Neural cell (in vitro differentiated cells): ENCODE measurements around the gene MGAT4B. TPM values are rescaled to one million over a fixed set of nuclear protein-coding genes. Genes with fewer than 3 reads are reported as not detected.

ENCODE experiments used
- H2AFZ ChIP-seq: fragments of 200-600, 300-800 bp; sonication (generic), shearing (Covaris generic); 2 replicates; pipeline ENCODE4 v1.6.0; 2014; ENCODE audit warnings: low read depth, mild to moderate bottlenecking, antibody characterized with exemption, low read length, moderate library complexity
- H3F3A ChIP-seq: fragments of 200-600 bp; shearing (Covaris generic); 2 replicates; pipeline ENCODE4 v1.6.1; 2016; ENCODE audit warnings: mild to moderate bottlenecking, moderate library complexity, mixed read lengths, antibody characterized with exemption, low read length; ENCODE audit not compliant: insufficient read depth, poor library complexity, severe bottlenecking
- H3K27ac ChIP-seq: fragments of 200-600, 300-800 bp; sonication (generic), shearing (Covaris generic); 2 replicates; pipeline ENCODE4 v1.5.1; 2014; ENCODE audit warnings: mild to moderate bottlenecking, low read length, moderate library complexity
- H3K27me3 ChIP-seq: fragments of 300-800, 200-600 bp; sonication (generic), shearing (Covaris generic); 2 replicates; pipeline ENCODE4 v1.6.0; 2014; ENCODE audit warnings: mild to moderate bottlenecking, low read depth, low read length, moderate library complexity; ENCODE audit not compliant: insufficient read depth
- H3K36me3 ChIP-seq: fragments of 300-800, 200-600 bp; sonication (generic), shearing (Covaris generic); 2 replicates; pipeline ENCODE4 v1.5.1; 2014; ENCODE audit warnings: mild to moderate bottlenecking, antibody characterized with exemption, low read length, moderate library complexity; ENCODE audit not compliant: insufficient read depth
- H3K4me2 ChIP-seq: fragments of 300-800, 200-600 bp; sonication (generic), shearing (Covaris generic); 2 replicates; pipeline ENCODE4 v1.6.0; 2014; ENCODE audit warnings: mild to moderate bottlenecking, low read length
- H3K4me3 ChIP-seq: fragments of 300-800, 200-600 bp; sonication (generic), shearing (Covaris generic); 2 replicates; pipeline ENCODE4 v1.5.1; 2014; ENCODE audit warnings: mild to moderate bottlenecking, low read length, moderate library complexity
- H3K79me2 ChIP-seq: fragments of 200-600 bp; shearing (Covaris generic); replicated peaks from 2 replicates; pipeline ENCODE4 v1.6.0; 2014; ENCODE audit warnings: mild to moderate bottlenecking, low read length, moderate library complexity; ENCODE audit not compliant: insufficient read depth
- H3K9ac ChIP-seq: fragments of 300-800, 200-600 bp; sonication (generic), shearing (Covaris generic); 2 replicates; pipeline ENCODE4 v1.6.1; 2016; ENCODE audit warnings: mild to moderate bottlenecking, low read length, mixed read lengths
- H3K9me2 ChIP-seq: fragments of 200-600 bp; shearing (Covaris generic); 2 replicates; pipeline ENCODE4 v1.6.1; 2016; ENCODE audit warnings: mild to moderate bottlenecking, low read length, mixed read lengths; ENCODE audit not compliant: insufficient read depth
- H3K9me3 ChIP-seq: fragments of 200-600, 300-800 bp; sonication (generic), shearing (Covaris generic); 2 replicates; pipeline ENCODE4 v1.6.1; 2016; ENCODE audit warnings: mild to moderate bottlenecking, mixed run types, low read length, moderate library complexity, mixed read lengths
- H4K20me1 ChIP-seq: fragments of 200-600 bp; shearing (Covaris generic); 2 replicates; pipeline ENCODE4 v1.6.1; 2016; ENCODE audit warnings: mild to moderate bottlenecking, mixed run types; ENCODE audit not compliant: insufficient read depth
- EP300 ChIP-seq: fragments of 450-650 bp; conservative IDR thresholded peaks from 2 replicates; pipeline ENCODE4 v1.6.1; 2014; ENCODE audit warnings: antibody characterized with exemption, mild to moderate bottlenecking, moderate library complexity; ENCODE audit not compliant: poor library complexity, severe bottlenecking
- EZH2 ChIP-seq: fragments of 200-600, 300-800 bp; shearing (Covaris generic), sonication (generic); IDR thresholded peaks from 2 replicates; pipeline ENCODE4 v1.6.1; 2014; ENCODE audit warnings: antibody characterized with exemption, low read length, borderline replicate concordance, mild to moderate bottlenecking; ENCODE audit not compliant: insufficient read depth, poor library complexity, severe bottlenecking
- MXI1 ChIP-seq: fragments of 450-650 bp; conservative IDR thresholded peaks from 2 replicates; pipeline ENCODE4 v1.6.1; 2014; ENCODE audit warnings: antibody characterized with exemption, mild to moderate bottlenecking; ENCODE audit not compliant: poor library complexity, severe bottlenecking
- POLR2AphosphoS5 ChIP-seq: IDR thresholded peaks from 2 replicates; pipeline ENCODE4 v1.6.1; 2012
- RAD21 ChIP-seq: fragments of 450-650 bp; conservative IDR thresholded peaks from 2 replicates; pipeline ENCODE4 v1.6.1; 2014; ENCODE audit warnings: antibody characterized with exemption, mild to moderate bottlenecking, moderate library complexity
- SMC3 ChIP-seq: fragments of 450-650 bp; conservative IDR thresholded peaks from 2 replicates; pipeline ENCODE4 v1.6.1; 2014; ENCODE audit warnings: antibody characterized with exemption, mild to moderate bottlenecking, moderate library complexity; ENCODE audit not compliant: poor library complexity
- TAF1 ChIP-seq: IDR thresholded peaks from 2 replicates; pipeline ENCODE4 v1.6.1; 2012; ENCODE audit warnings: low read depth
- polyA plus RNA-seq: library from polyadenylated mRNA; depleted of rRNA; stranded (reverse); fragments of >200 nt; gene quantifications from 2 replicates; pipeline ENCODE4 v1.2.3, GENCODE V29; 2014
- TF ChIP-seq, protein P1 (sequence below): fragments of 450-650 bp; IDR thresholded peaks from 2 replicates; pipeline ENCODE4 v1.5.1; 2014; ENCODE audit warnings: antibody characterized with exemption, mild to moderate bottlenecking, moderate library complexity; ENCODE audit not compliant: poor library complexity, severe bottlenecking
- TF ChIP-seq, protein P2 (sequence below): IDR thresholded peaks from 2 replicates; pipeline ENCODE4 v1.6.1; 2012; ENCODE audit warnings: borderline replicate concordance

Gene MGAT4B
- polyA plus RNA-seq, 1 donor from 2014 or later = 70.6 TPM

DNA sequence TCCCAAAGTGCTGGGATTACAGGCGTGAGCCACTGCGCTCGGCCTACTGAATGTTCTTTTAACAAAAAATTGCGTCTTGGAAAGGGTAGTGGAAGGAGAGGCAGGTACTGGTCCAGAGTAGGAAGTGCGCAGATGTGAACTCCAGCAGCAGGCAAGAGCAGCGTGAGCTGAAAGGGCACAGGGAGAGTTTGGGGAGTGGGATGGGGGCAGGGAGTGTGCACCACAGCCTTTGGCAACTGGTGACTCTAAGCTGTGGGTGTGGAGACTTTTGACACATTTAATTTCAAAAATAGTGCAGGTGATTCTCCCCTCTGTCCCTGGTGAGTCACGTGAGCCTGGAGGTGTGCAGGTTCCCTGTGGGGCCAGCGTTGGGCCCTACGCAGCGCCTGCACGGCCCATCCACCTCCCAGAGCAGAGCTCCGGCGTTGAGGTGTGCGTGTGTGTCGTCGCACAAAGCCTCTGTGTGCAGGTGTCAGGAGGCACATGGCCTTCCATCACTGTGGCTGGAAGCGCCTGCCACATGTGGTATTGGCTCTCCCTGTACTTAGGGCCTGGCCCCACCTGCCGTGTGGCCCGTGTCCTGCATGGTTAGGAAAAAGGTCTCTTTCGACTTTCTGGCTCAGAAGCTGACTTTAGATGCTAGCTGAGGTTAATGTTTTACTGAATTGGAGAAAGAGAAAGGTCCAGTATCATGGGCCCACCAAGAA, 25.5 kb upstream of the MGAT4B start:
- TF ChIP-seq EP300 (no peak), EZH2 (no peak), SMC3 (no peak)
- Histone ChIP-seq H3K4me2 (no peak overlapping the region), H3F3A (no peaks in the 10 kb centered on the region), H3K9me3 (no peaks in the 10 kb centered on the region), H3K9me2 (no peaks in the 10 kb centered on the region), H3K36me3 (peaks cover 10% of the 10 kb centered on the region), H3K9ac (no peak overlapping the region), H4K20me1 (no peaks in the 10 kb centered on the region), H3K79me2 (no peaks in the 10 kb centered on the region), H2AFZ (no peak overlapping the region), H3K27me3 (no peaks in the 10 kb centered on the region), H3K4me3 (no peak overlapping the region), H3K27ac (no peak overlapping the region)

DNA sequence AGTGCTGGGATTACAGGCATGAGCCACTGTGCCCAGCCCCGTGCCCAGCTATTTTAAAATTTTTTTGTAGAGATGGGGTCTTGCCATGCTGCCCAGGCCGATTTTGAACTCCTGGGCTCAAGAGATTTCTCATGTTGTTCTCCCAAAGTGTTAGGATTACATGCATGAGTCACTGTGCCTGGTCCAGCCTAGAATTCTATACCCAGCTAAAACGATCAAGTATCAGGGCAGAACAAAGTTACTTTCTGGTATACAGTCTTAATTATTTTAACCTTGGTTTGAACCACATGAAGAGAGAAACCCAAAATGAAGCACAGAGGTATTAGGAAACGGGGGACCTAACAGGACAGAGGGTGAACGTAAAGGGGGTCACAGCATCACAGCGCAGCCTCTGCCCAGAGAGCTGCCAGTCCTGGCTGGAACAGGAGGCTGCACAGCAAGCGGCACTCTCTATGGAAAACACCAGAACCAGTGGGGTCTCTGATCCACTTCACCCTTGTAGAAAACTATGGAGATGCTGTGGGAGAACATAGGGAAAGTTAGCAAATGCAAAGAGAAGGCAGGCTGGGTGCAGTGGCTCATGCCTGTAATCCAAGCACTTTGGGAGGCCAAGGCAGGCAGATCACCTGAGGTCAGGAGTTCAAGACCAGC, 24.3 kb upstream of the MGAT4B start:
- H3K9me2 ChIP-seq = no peaks in the 10 kb centered on the region
- H3K27me3 ChIP-seq = no peaks in the 10 kb centered on the region
- no peak overlapping the region for H3K4me2 ChIP-seq
- no peaks in the 10 kb centered on the region for H3K9me3 ChIP-seq
- no peaks in the 10 kb centered on the region for H3K79me2 ChIP-seq
- H3K4me3 ChIP-seq = no peak overlapping the region
- H3K9ac ChIP-seq = no peak overlapping the region
- H3K27ac ChIP-seq = no peak overlapping the region
- H3K36me3 ChIP-seq = peaks cover 8% of the 10 kb centered on the region
- no peak overlapping the region for H2AFZ ChIP-seq
- TF ChIP-seq EZH2 (no peak), TAF1 (no peak), MXI1 (no peak), RAD21 (no peak), EP300 (no peak), POLR2AphosphoS5 (no peak), SMC3 (no peak)
- TF ChIP-seq, protein P1, sequence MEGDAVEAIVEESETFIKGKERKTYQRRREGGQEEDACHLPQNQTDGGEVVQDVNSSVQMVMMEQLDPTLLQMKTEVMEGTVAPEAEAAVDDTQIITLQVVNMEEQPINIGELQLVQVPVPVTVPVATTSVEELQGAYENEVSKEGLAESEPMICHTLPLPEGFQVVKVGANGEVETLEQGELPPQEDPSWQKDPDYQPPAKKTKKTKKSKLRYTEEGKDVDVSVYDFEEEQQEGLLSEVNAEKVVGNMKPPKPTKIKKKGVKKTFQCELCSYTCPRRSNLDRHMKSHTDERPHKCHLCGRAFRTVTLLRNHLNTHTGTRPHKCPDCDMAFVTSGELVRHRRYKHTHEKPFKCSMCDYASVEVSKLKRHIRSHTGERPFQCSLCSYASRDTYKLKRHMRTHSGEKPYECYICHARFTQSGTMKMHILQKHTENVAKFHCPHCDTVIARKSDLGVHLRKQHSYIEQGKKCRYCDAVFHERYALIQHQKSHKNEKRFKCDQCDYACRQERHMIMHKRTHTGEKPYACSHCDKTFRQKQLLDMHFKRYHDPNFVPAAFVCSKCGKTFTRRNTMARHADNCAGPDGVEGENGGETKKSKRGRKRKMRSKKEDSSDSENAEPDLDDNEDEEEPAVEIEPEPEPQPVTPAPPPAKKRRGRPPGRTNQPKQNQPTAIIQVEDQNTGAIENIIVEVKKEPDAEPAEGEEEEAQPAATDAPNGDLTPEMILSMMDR = no peak
- TF ChIP-seq, protein P2, sequence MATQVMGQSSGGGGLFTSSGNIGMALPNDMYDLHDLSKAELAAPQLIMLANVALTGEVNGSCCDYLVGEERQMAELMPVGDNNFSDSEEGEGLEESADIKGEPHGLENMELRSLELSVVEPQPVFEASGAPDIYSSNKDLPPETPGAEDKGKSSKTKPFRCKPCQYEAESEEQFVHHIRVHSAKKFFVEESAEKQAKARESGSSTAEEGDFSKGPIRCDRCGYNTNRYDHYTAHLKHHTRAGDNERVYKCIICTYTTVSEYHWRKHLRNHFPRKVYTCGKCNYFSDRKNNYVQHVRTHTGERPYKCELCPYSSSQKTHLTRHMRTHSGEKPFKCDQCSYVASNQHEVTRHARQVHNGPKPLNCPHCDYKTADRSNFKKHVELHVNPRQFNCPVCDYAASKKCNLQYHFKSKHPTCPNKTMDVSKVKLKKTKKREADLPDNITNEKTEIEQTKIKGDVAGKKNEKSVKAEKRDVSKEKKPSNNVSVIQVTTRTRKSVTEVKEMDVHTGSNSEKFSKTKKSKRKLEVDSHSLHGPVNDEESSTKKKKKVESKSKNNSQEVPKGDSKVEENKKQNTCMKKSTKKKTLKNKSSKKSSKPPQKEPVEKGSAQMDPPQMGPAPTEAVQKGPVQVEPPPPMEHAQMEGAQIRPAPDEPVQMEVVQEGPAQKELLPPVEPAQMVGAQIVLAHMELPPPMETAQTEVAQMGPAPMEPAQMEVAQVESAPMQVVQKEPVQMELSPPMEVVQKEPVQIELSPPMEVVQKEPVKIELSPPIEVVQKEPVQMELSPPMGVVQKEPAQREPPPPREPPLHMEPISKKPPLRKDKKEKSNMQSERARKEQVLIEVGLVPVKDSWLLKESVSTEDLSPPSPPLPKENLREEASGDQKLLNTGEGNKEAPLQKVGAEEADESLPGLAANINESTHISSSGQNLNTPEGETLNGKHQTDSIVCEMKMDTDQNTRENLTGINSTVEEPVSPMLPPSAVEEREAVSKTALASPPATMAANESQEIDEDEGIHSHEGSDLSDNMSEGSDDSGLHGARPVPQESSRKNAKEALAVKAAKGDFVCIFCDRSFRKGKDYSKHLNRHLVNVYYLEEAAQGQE = no peak
- no peaks in the 10 kb centered on the region for H3F3A ChIP-seq
- H4K20me1 ChIP-seq = no peaks in the 10 kb centered on the region
